NT2/D1 (cell line): ENCODE data around the gene CD74.

ENCODE experiments used
- SUZ12 ChIP-seq: IDR thresholded peaks from 2 replicates; pipeline ENCODE4 v1.6.1; 2011; ENCODE audit not compliant: insufficient read length, insufficient read depth; ENCODE audit errors: extremely low read depth
- YY1 ChIP-seq: IDR thresholded peaks from 2 replicates; pipeline ENCODE4 v1.6.1; 2011; ENCODE audit not compliant: insufficient read length, insufficient read depth

GRCh38 chr5:150397146-150397781, 15.4 kb downstream of the CD74 start:
- TF ChIP-seq SUZ12 (no peak), YY1 (no peak)
